NCI-H2196 (cell line): ENCODE measurements around the gene SHISAL1.

ENCODE experiments used
- DNase-seq: peaks from one replicate; lab custom pipeline; 2025; ENCODE audit not compliant: unreplicated experiment; lab: John Stamatoyannopoulos, UW

The SHISAL1 gene

GRCh38 chr22:44196241-44196640 lies 116.5 kb downstream of the SHISAL1 start:
- no peak for DNase-seq

GRCh38 chr22:44195189-44195871 lies 117.4 kb downstream of the SHISAL1 start:
- no peak for DNase-seq

- DNase-seq, result no peak
These were observed 118.2 kb downstream of the SHISAL1 start for GRCh38 chr22:44194569-44194968.
